GM19395 (cell line): ENCODE data around the gene RPGR.

Experiments used
- ATAC-seq: cut with Tn5 transposase; IDR thresholded peaks from one replicate; pipeline ENCODE4 v1.9.1; 2021; ENCODE audit warnings: mild to moderate bottlenecking, moderate library complexity; ENCODE audit not compliant: unreplicated experiment

RPGR gene

DNA sequence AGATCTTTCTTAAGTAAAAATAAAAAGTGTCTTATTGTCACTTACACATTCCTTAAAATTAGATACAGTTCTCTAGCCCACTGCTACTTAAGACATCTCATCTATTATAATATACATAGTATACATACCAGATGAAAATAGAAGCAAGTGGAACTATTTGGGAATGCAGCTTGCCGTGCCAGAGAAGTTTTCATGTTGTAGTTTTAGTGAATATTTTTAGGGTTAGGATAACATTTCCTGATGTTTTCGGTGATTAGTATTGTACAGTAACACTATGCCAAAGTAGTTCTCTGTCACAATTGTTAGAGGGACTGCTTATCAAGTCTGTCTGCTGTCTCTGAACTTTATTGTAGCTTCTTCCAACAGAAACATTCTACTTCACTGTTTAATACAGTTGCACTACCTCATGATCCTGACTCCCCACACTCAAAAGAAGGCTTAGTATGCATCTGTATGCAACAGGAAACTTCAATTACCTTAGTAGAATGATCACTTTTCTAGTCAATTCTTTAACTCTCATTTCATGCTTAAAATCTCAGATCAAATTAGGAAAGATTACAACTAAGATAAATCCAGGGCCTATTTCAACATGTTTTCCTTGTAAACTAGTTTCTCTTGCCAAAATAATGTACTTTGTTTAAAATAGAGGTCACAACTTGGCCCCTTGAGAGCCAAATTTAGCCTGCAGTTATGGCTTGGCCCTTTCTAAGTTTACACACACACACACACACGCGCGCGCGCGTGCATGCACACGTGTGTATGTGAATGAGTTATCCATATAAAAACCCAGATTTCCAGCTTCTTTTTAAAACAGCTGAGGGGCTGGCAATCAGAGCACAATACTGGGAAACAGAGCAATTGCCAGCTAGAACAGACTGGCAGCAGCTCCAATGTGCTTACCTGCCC lies 64.3 kb downstream of the RPGR start:
- no peak for ATAC-seq

DNA sequence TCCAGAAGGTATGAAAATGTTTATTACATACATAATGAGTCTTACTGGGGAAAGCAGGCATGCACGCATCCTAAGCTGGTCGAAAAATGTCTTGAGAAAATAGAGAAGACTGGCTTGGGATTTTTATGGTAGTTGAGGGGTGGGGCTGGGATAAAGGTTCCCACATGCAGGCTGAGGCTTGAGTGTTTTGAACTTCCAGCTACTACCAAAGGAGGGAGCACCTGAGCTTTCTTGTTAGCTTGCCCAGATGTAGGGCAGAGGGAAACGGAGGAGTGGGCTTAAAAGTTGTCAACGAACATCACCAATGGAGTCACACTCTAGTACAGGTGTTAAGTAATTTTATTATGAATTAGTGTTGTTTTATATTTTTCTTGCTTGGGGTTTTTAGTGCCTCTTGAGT lies 67.1 kb downstream of the RPGR start:
- peak; percentile 82 for ATAC-seq

DNA sequence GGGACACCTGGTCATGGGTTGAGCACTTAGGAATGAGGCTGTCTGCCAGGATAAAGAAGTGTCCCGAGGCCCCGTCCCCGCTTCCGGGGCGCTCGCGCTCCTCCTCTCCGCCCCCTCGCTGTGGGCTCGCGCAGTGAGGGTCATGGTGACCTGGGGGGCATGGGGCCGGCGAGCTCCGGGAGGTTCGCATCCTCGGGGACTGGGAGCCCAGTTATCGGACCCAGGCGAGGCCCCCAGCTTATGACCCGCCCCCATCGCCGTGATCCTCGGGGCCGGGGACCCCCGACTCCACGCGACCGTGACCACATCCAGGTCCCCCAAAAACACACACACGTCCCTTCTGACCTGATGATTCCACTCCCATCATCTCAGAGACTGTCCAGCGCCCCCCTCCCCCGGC lies 71.3 kb downstream of the RPGR start:
- no peak for ATAC-seq

GRCh38 chrX:38249965-38250364 lies 77.3 kb downstream of the RPGR start:
- ATAC-seq: no peak

- no peak for ATAC-seq
These were observed 80.3 kb downstream of the RPGR start for GRCh38 chrX:38247051-38247450.

DNA sequence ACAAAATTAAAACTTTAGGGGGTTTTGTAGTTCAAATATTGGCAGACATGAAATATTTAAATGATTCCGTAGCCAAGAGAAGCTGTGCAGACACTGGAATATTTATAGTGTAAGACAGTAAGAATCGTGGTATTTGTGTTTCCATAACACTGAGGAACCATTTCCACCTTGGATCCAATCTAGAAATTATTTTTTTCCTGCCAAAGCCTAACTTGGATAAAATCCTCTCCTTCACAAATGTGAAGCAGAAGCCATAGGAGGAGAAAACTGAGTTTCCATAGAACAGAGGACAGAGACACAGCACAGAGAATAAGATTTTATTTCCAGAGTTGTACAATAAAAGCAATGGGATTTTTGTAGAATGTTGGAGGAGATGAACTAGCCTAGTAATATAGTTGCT lies 86.8 kb downstream of the RPGR start:
- ATAC-seq: no peak

- no peak for ATAC-seq
These were observed 90.3 kb downstream of the RPGR start for GRCh38 chrX:38236901-38237615.

DNA sequence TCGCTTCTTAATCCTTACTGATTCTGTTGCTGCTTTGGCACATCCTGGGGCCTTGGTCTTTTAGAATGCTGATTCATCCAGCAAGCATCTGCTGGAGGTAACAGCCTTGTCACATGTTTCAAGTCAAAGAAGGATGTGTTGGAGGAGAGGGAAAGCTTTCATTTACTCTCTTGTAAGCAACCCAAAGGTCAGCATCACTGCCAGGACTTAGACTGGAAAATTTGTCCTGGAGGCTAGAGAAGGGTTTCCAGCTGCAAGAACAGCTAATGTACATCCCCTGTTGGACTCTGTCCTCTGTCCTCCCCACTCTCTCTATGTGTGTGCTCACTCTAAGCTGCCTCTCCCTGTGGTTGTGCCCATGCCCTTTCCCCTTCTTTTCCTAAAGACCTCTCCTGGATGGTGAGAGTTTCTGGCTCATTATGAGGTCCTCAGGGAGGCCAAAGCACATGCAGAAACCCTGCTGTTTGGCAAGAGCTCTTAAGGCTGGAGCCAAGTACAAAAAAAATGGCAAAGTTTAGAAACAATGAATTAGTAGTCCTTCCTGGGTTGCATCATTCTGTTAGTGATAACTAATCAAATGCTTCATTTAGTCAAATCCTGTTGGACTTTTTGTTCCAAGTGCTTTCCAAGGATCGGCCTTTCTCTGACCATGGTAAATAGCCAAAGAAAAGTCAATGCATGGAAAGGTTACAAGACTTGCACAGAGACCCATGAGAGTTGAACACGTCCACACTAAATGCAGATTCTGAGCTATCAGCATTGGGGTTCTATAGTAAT lies 93.2 kb downstream of the RPGR start:
- no peak for ATAC-seq

DNA sequence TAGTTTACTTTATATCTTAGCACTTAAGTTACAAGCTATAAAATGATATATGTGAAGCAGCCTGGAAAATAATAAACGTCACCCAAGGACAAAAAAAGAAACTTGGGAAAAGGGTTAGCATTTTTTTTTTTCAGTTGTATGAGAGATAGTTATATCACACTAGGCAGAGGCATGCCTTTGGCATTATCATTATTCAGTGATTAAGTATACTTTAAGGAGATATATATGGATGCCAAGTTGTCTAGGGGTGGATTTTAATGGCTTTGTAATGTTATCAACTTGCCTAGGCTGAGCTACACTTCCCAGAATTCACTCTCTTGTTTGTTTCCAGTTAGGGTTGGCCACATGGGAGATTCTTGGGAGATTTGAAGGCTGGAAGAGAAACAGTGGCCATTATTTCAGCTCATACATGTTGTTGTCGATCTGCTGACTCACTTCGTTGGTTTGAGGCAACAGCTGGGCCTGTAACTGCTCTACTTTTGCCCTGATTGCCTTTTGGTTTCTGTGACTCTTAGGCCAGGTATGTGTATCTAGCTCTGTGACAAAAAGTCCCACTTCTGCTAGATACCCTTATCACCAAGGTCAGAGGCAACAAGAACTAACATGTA lies 95.1 kb downstream of the RPGR start:
- no peak for ATAC-seq

DNA sequence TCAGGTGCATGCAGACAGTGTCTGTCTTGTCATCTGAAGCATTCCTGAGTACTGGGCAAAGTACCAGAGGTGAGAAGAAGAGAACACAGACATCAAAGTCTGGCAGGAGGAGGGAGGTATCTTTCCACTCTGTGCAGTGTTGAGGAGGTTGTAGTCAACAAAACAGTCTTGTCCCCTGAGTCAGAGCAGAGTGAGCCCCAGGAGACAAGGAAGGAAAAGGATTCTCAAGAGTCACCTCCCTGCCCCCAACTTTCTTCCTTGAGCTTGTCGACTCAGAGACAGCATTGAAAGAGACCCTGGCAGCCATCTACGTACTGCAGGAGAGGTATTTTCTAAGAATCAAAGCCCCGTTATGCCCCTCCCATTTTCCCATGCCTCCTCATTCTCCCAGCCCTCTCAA lies 102.2 kb downstream of the RPGR start:
- ATAC-seq: no peak

DNA sequence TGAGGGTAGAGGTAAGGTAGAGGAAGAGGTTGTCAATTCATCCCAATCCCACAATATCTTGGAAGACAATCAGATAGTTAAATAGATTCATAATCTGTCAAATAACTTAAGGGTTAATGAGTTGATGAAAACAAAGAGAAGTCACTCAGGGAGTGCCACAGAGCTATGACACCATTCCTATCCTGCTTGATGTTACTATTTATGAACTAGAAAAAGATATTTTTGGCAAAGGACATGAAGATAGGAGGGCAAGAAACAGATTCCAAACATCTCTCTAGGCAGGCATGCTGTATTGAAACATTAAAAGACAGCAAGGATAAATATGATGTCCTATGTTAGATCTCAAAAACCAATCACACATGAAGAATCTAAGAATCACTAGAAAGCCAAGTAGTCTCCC lies 103.1 kb downstream of the RPGR start:
- no peak for ATAC-seq

DNA sequence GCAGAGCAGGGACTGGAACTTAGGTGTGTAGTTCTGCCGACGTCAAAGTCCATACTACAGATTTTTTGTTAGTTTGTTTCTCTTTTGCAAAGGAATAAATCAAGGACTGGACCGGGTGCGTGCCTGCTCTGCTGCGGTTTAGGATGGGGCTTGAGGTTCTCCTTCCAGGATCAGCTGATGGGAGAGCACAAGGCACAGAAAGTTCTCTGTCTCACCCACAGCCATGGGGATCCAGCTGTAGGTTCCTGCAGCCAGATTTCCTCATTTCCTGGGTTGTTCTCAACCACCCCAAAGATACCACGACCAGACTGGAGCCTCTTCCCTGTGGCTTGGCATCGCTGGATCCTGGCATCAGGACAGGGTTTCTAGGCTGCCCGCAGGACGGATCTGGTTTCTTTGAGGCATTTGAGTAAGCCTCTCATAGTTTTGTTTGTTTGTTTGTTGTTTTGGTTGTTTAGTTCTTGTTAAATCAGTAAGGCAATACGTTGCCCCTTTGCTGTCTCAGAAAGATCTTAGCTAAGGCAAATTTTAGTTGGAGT lies 105.8 kb downstream of the RPGR start:
- ATAC-seq: no peak

DNA sequence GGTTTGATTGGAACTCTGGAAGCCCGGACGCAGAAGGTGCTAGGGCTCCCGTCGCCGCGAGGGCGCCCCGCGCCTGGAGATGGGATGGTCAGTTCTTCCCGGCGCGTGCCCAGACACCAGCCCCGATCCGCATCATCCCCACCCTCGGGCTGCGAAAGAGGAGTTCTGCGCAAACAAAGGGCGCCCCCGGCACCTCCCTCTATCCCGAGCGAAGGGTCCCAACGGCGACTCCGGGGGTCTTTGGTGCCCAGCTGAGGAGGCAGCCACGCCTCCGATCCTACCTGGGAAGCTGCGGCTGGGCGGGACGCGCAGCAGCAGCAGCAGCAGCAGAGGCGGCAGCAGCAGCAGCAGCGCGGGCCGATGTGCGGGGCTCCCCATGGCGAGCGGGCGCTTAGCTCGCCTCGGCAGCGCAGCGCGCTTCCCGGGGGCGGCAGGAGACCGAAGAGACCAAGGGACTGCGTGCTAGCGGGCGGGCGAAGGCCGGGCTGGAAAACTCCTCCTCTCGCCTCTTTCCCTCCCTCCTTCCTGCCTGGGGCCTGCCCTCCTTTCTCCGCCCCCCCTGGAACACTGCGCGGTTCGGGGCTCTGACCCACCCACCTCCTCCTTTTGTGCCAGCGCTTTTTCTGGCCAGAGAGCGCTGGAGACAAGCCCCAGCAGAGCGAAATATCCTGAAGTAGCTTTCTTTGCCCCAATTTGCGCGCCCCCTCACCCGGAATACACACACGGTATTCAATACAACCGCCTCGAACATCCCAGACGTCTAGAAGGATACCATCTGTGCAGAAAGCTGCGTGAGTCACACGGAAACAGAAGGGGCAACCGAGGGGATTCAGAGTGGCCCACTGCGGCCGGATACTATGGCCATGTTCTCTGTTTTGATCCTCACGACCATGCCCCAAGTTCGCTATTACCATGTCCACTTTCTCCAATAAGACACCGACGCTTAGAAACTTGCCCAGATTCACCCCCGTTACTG lies 106.6 kb downstream of the RPGR start, which contains the start of gene SRPX:
Gene SRPX, minus strand, starts transcription at position 457 of the 976 bp plus-strand sequence. Its CDS starts 79 bp downstream, at position 378.
- ATAC-seq: peak; percentile 30

GRCh38 chrX:38220024-38220414 lies 107.3 kb downstream of the RPGR start:
- ATAC-seq: peak; percentile 71
